IPS-NIHi7 (cell line): Measurements from ENCODE around the gene TSHZ3.

ENCODE experiments used
- DNase-seq: peaks from one replicate; pipeline ENCODE4 v3.0.0; 2012; ENCODE audit warnings: mixed read lengths; ENCODE audit errors: extremely low spot score

Gene TSHZ3

GRCh38 chr19:31261603-31262212 is 87.5 kb downstream of the TSHZ3 start:
- DNase-seq = no peak

GRCh38 chr19:31261019-31261602 is 88.1 kb downstream of the TSHZ3 start:
- no peak for DNase-seq

GRCh38 chr19:31260171-31260933 is 88.9 kb downstream of the TSHZ3 start:
- no peak for DNase-seq

- no peak for DNase-seq
Measured at GRCh38 chr19:31258211-31259052, 90.8 kb downstream of the TSHZ3 start.

- DNase-seq = no peak
Measured at GRCh38 chr19:31257426-31258130, 91.7 kb downstream of the TSHZ3 start.

GRCh38 chr19:31257025-31257424 is 92.2 kb downstream of the TSHZ3 start:
- DNase-seq = no peak

GRCh38 chr19:31256593-31256960 is 92.7 kb downstream of the TSHZ3 start:
- DNase-seq = no peak

- no peak for DNase-seq
Measured at GRCh38 chr19:31255831-31256592, 93.2 kb downstream of the TSHZ3 start.

GRCh38 chr19:31255174-31255799 is 93.9 kb downstream of the TSHZ3 start:
- DNase-seq = no peak

GRCh38 chr19:31254611-31255010 is 94.6 kb downstream of the TSHZ3 start:
- no peak for DNase-seq

GRCh38 chr19:31254180-31254551 is 95.1 kb downstream of the TSHZ3 start:
- DNase-seq = no peak

- DNase-seq = no peak
Measured at GRCh38 chr19:31253526-31254179, 95.6 kb downstream of the TSHZ3 start.

- DNase-seq = no peak
Measured at GRCh38 chr19:31252441-31252840, 96.8 kb downstream of the TSHZ3 start.

- no peak for DNase-seq
Measured at GRCh38 chr19:31249217-31249616, 100.0 kb downstream of the TSHZ3 start.

- DNase-seq = no peak
Measured at GRCh38 chr19:31235806-31236205, 113.4 kb downstream of the TSHZ3 start.

GRCh38 chr19:31233295-31233800 is 115.9 kb downstream of the TSHZ3 start:
- DNase-seq = no peak

GRCh38 chr19:31232871-31233270 is 116.4 kb downstream of the TSHZ3 start:
- no peak for DNase-seq

- DNase-seq = peak; percentile 50
Measured at GRCh38 chr19:31232180-31232579, 117.1 kb downstream of the TSHZ3 start.

GRCh38 chr19:31231237-31231636 is 118.0 kb downstream of the TSHZ3 start:
- no peak for DNase-seq
